IMR-90 (cell line): ENCODE data around the gene GOLGA8O. TPM values are rescaled to one million over a fixed set of nuclear protein-coding genes. Genes with fewer than 3 reads are reported as not detected.
"Not testable (repeated sequence)": the region's sequence is repeated elsewhere in the genome, so short reads cannot be mapped to it uniquely, and the experiment has no call there.

ENCODE experiments used
- ATAC-seq: fragments of 200-7000 bp; cut with Tn5 transposase; 2 replicates; pipeline ENCODE4 v1.9.1; 2020; ENCODE audit warnings: low read depth, mild to moderate bottlenecking, moderate library complexity
- BruUV-seq: library from RNA; stranded (reverse); fragments of 400-500 nt; replicated peaks from 2 replicates; lab custom pipeline; 2021; lab: Mats Ljungman, UMichigan
- CTCF ChIA-PET: fragments of 300-600 bp; formaldehyde crosslinking; extraction: SDS; loops from one replicate; lab custom pipeline; 2021; ENCODE audit warnings: antibody characterized with exemption; lab: Yijun Ruan, JAX
- POLR2A ChIA-PET: fragments of 300-600 bp; sonication (Branson Sonifier 250); formaldehyde crosslinking; loops from one replicate; lab custom pipeline; 2022; ENCODE audit warnings: antibody characterized with exemption; ENCODE audit not compliant: unreplicated experiment; lab: Charles Lee
- DNase-seq: peaks from one replicate; pipeline ENCODE4 v3.0.0; 2013
- H2AFZ ChIP-seq: replicated peaks from 2 replicates; pipeline ENCODE3; 2013; ENCODE audit warnings: low read length, mild to moderate bottlenecking; ENCODE audit not compliant: poor library complexity
- H2AK5ac ChIP-seq: 2 replicates; pipeline ENCODE4 v1.6.1; 2013; ENCODE audit warnings: low read depth, low read length, inconsistent platforms
- H2AK9ac ChIP-seq: replicated peaks from 2 replicates; pipeline ENCODE3; 2013; ENCODE audit warnings: mild to moderate bottlenecking, low read depth, low read length, moderate library complexity; ENCODE audit not compliant: poor library complexity
- H2BK120ac ChIP-seq: 2 replicates; pipeline ENCODE4 v1.6.1; 2013; ENCODE audit warnings: low read depth, low read length, inconsistent platforms
- H2BK15ac ChIP-seq: 3 replicates; pipeline ENCODE4 v1.6.1; 2013; ENCODE audit warnings: low read depth, low read length, inconsistent platforms
- H2BK20ac ChIP-seq: 2 replicates; pipeline ENCODE4 v1.6.1; 2013; ENCODE audit warnings: low read depth, mild to moderate bottlenecking, inconsistent platforms, low read length, moderate library complexity
- H2BK5ac ChIP-seq: 2 replicates; pipeline ENCODE4 v1.6.1; 2013; ENCODE audit warnings: mild to moderate bottlenecking, low read depth, low read length, inconsistent platforms; ENCODE audit not compliant: poor library complexity, severe bottlenecking
- H3K14ac ChIP-seq: replicated peaks from 2 replicates; pipeline ENCODE4 v1.6.1; 2013; ENCODE audit warnings: low read depth, low read length, inconsistent platforms
- H3K18ac ChIP-seq: 2 replicates; pipeline ENCODE4 v1.6.1; 2013; ENCODE audit warnings: low read depth, low read length, control low read depth
- H3K23ac ChIP-seq: 2 replicates; pipeline ENCODE4 v1.6.1; 2013; ENCODE audit warnings: low read depth, low read length, inconsistent platforms
- H3K27ac ChIP-seq: 2 replicates; pipeline ENCODE4 v1.5.1; 2013; ENCODE audit warnings: mild to moderate bottlenecking, control low read depth, low read length; ENCODE audit not compliant: insufficient read depth
- H3K27me3 ChIP-seq: 2 replicates; pipeline ENCODE4 v1.6.1; 2013; ENCODE audit warnings: low read length; ENCODE audit not compliant: control insufficient read depth, insufficient read depth
- H3K36me3 ChIP-seq: 2 replicates; pipeline ENCODE4 v1.6.1; 2013; ENCODE audit warnings: low read length, mixed read lengths; ENCODE audit not compliant: control insufficient read depth, insufficient read depth
- H3K4ac ChIP-seq: 2 replicates; pipeline ENCODE4 v1.6.1; 2013; ENCODE audit warnings: low read depth, low read length, inconsistent platforms
- H3K4me1 ChIP-seq: 2 replicates; pipeline ENCODE4 v1.6.1; 2013; ENCODE audit warnings: low read length, mixed read lengths; ENCODE audit not compliant: control insufficient read depth, insufficient read depth
- H3K4me2 ChIP-seq: 2 replicates; pipeline ENCODE4 v1.6.1; 2013; ENCODE audit warnings: low read depth, mild to moderate bottlenecking, control low read depth, low read length, moderate library complexity
- H3K4me3 ChIP-seq: 2 replicates; pipeline ENCODE4 v1.5.1; 2013; ENCODE audit warnings: low read depth, mild to moderate bottlenecking, control low read depth, low read length, moderate library complexity; ENCODE audit not compliant: insufficient read depth
- H3K56ac ChIP-seq: 2 replicates; pipeline ENCODE4 v1.6.1; 2013; ENCODE audit warnings: low read length, inconsistent platforms; ENCODE audit not compliant: insufficient read depth; ENCODE audit errors: extremely low read depth
- H3K79me1 ChIP-seq, 2 experiments: 2 replicates each; pipeline ENCODE4 v1.6.1; 2013; ENCODE audit warnings: low read length in 2 of 2, inconsistent platforms in 1 of 2, low read depth in 1 of 2
- H3K9ac ChIP-seq: 2 replicates; pipeline ENCODE4 v1.6.1; 2013; ENCODE audit warnings: low read depth, low read length, control low read depth
- H3K9me1 ChIP-seq: 2 replicates; pipeline ENCODE4 v1.6.1; 2013; ENCODE audit warnings: low read length, inconsistent platforms; ENCODE audit not compliant: insufficient read depth
- H3K9me3 ChIP-seq: 2 replicates; pipeline ENCODE4 v1.6.1; 2013; ENCODE audit warnings: low read length; ENCODE audit not compliant: control insufficient read depth, insufficient read depth
- H4K20me1 ChIP-seq: 2 replicates; pipeline ENCODE4 v1.6.1; 2013; ENCODE audit warnings: low read length, inconsistent platforms; ENCODE audit not compliant: insufficient read depth
- H4K5ac ChIP-seq: 2 replicates; pipeline ENCODE4 v1.6.1; 2013; ENCODE audit warnings: mild to moderate bottlenecking, low read depth, low read length, control low read depth
- H4K8ac ChIP-seq, 2 experiments: 2 replicates each; pipeline ENCODE4 v1.6.1; 2013; ENCODE audit warnings: low read depth in 2 of 2, low read length in 2 of 2, control low read depth in 1 of 2, inconsistent platforms in 1 of 2
- H4K91ac ChIP-seq: 2 replicates; pipeline ENCODE4 v1.6.1; 2013; ENCODE audit warnings: low read depth, low read length, inconsistent platforms; ENCODE audit not compliant: insufficient read depth
- WGBS, 2 experiments: methylation state at CpG; one replicate each; pipeline versions ENCODE4 v1.1.5 to v1.1.7; 2013; ENCODE audit warnings: missing lambda C conversion rate in 2 of 2; ENCODE audit not compliant: insufficient read length in 1 of 2; ENCODE audit errors: extremely low coverage in 2 of 2; 5-methylcytosine and 5-hydroxymethylcytosine counted together
- dilution Hi-C: fragments of 300-500 bp; cut with HindIII; formaldehyde crosslinking; loops from one replicate; pipeline ENCODE4 v1.14.3; 2018; ENCODE audit warnings: low sequenced_read_pairs; ENCODE audit not compliant: unreplicated experiment
- in situ Hi-C: fragments of 300-500 bp; cut with MboI; formaldehyde crosslinking; loops from 3 replicates; pipeline ENCODE4 v1.14.3; 2019; ENCODE audit warnings: low sequenced_read_pairs, inconsistent platforms, mixed read lengths
- intact Hi-C: fragments of 100-400 bp; cut with micrococcal nuclease; formaldehyde crosslinking; loops from 2 replicates; pipeline ENCODE4 v1.10.0; 2022
- polyA plus RNA-seq, 3 experiments: library from polyadenylated mRNA; depleted of rRNA; stranded (reverse); fragments of >200 nt; gene quantifications; 2 replicates each; pipeline ENCODE4 v1.2.3, GENCODE V29; 2012; ENCODE audit warnings: low replicate concordance in 1 of 3
- total RNA-seq: library from RNA; depleted of rRNA; stranded (reverse); fragments of >200 nt; gene quantifications from 2 replicates; pipeline ENCODE4 v1.2.3, GENCODE V29; 2012

Gene GOLGA8O
- total and polyA plus RNA-seq, 2 of the 4 experiments (the other 2 are of a cell fraction): 0.36 to 0.65 TPM

DNA sequence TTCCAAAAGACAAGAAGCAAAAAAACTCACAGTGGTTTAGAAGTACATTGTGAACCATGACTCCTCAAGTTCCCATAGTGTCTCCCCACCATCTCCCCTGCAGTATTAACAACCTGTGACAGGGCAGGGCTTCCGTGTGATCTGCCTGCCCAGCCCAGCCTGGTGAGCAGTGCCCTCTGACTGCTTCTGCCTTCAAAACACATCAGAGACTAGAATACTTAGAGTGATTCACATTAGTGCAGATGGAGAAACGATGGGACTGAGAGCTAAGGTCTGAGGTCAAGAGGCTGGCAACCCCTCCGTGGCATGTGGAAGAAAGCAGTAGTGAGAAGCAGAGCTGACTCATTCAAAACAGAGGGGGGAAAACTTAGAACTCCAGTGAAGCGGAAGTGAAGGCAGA lies 27.8 kb downstream of the GOLGA8O start:
- H3K27me3 ChIP-seq, ATAC-seq, H4K8ac ChIP-seq, H2BK15ac ChIP-seq, H3K9ac ChIP-seq, H4K91ac ChIP-seq, BruUV-seq, in situ Hi-C loops, H2AK5ac ChIP-seq, H3K27ac ChIP-seq, H2AFZ ChIP-seq, H3K4ac ChIP-seq, H4K20me1 ChIP-seq, CTCF ChIA-PET, H3K79me1 ChIP-seq, H3K18ac ChIP-seq, H2BK5ac ChIP-seq, H3K4me2 ChIP-seq, H3K4me1 ChIP-seq, H3K14ac ChIP-seq, DNase-seq, H3K4me3 ChIP-seq, H3K9me1 ChIP-seq, H3K56ac ChIP-seq, H3K9me3 ChIP-seq, H2BK120ac ChIP-seq, dilution Hi-C loops, POLR2A ChIA-PET, H2AK9ac ChIP-seq, H3K23ac ChIP-seq, H4K5ac ChIP-seq, intact Hi-C loops, H3K36me3 ChIP-seq, H2BK20ac ChIP-seq: not testable (repeated sequence)
- no CpG with 5 or more reads among the region's 4 CpGs for WGBS, 2 experiments

DNA sequence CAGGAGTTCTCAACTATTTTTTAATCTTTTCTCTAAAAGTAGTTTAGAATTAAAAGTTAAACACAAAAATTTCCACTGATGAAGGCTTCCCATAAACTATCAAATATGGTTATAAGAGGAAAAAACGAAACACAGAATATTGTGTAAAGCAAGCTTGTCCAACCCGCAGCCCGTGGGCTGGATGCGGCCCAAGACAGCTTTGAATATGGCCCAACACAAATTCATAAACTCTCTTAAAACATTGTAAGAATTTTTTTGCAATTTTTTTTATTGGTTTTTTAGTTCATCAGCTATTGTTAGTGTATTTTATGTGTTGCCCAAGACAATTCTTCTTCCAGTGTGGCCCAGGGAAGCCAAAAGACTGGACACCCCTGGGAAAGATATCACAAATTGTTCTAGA lies 28.9 kb downstream of the GOLGA8O start:
- H2BK120ac ChIP-seq, H2BK15ac ChIP-seq, H3K14ac ChIP-seq, H3K18ac ChIP-seq, H3K56ac ChIP-seq, H3K79me1 ChIP-seq, H3K4ac ChIP-seq, H2BK20ac ChIP-seq, H3K36me3 ChIP-seq, BruUV-seq, H3K9ac ChIP-seq, in situ Hi-C loops, H3K27me3 ChIP-seq, H4K91ac ChIP-seq, dilution Hi-C loops, H3K4me1 ChIP-seq, H3K4me2 ChIP-seq, H2AK9ac ChIP-seq, intact Hi-C loops, H3K23ac ChIP-seq, H2AFZ ChIP-seq, H4K20me1 ChIP-seq, CTCF ChIA-PET, H3K27ac ChIP-seq, H3K9me1 ChIP-seq, H4K8ac ChIP-seq, DNase-seq, H3K4me3 ChIP-seq, H2AK5ac ChIP-seq, H2BK5ac ChIP-seq, H3K9me3 ChIP-seq, H4K5ac ChIP-seq, ATAC-seq, POLR2A ChIA-PET: not testable (repeated sequence)
- WGBS, 2 experiments: no CpG with 5 or more reads among the region's 4 CpGs
